ENCODE data around the gene BMX.

Gene BMX

GRCh38 chrX:15576019-15576418 lies 75.4 kb downstream of the BMX start:
- no peak for DNase-seq

GRCh38 chrX:15579778-15580747 lies 79.5 kb downstream of the BMX start:
- DNase-seq, result no peak

- DNase-seq, result no peak
Measured at GRCh38 chrX:15594371-15594770, 93.8 kb downstream of the BMX start.

- DNase-seq, result no peak
Measured at GRCh38 chrX:15598026-15598425, 97.4 kb downstream of the BMX start.

- DNase-seq, result no peak
Measured at GRCh38 chrX:15599461-15599860, 98.9 kb downstream of the BMX start.

GRCh38 chrX:15600049-15600448 lies 99.4 kb downstream of the BMX start:
- no peak for DNase-seq

GRCh38 chrX:15600745-15601144 lies 100.1 kb downstream of the BMX start, which contains the start of gene ACE2:
Gene ACE2, minus strand, starts transcription at chrX:15600960. Its CDS starts 49 bp downstream, at chrX:15600911.
- DNase-seq, result no peak

- DNase-seq, result no peak
Measured at GRCh38 chrX:15601932-15602331, 101.3 kb downstream of the BMX start.

GRCh38 chrX:15602761-15603160 lies 102.2 kb downstream of the BMX start:
- DNase-seq, result no peak

- no peak for DNase-seq
Measured at GRCh38 chrX:15605226-15605625, 104.6 kb downstream of the BMX start.

Measured in right forelimb (tissue), 1 donor.